ENCODE data around the gene COX7A1. TPM values are rescaled to one million over a fixed set of nuclear protein-coding genes. Genes with fewer than 3 reads are reported as not detected.
"Not testable (repeated sequence)": the region's sequence is repeated elsewhere in the genome, so short reads cannot be mapped to it uniquely, and the experiment has no call there.

Gene COX7A1
- total RNA-seq, 1 experiment from 2014 or later, result not detected

GRCh38 chr19:36139120-36139472 is 13.2 kb downstream of the COX7A1 start:
- peak overlapping the region; percentile 77 for H3K4me3 ChIP-seq (ENCODE audit: low read depth, low read length, poor library complexity, severe bottlenecking)
- POLR2A ChIA-PET (ENCODE audit: low non-redundant PET), result no interaction called here
- TF ChIP-seq EZH2 (IDR thresholded peaks at IDR 0.05; ENCODE audit: borderline replicate concordance, low read depth, low read length, poor library complexity, severe bottlenecking) (no peak), CTCF (conservative IDR thresholded peaks at IDR 0.05; ENCODE audit: low read depth, low read length) (no peak)
- H3K4me1 ChIP-seq (ENCODE audit: insufficient read depth, low read length, poor library complexity, severe bottlenecking), result peaks cover 10% of the 10 kb centered on the region
- H3K27me3 ChIP-seq (replicated peaks; ENCODE audit: insufficient read depth, low read depth, low read length, poor library complexity), result no peaks in the 10 kb centered on the region
- CTCF ChIA-PET, result no interaction called here
- intact Hi-C loops (cut with micrococcal nuclease; ENCODE audit: unreplicated experiment), result no loop called here
- DNase-seq (ENCODE audit: low spot score), result no peak
- BruUV-seq (replicated peaks), result no TSS peak
- no peaks in the 10 kb centered on the region for H3K9me3 ChIP-seq (ENCODE audit: low read depth, low read length, poor library complexity, severe bottlenecking)
- peaks cover 12% of the 10 kb centered on the region for H3K36me3 ChIP-seq (ENCODE audit: insufficient read depth, low read length, poor library complexity, severe bottlenecking)
- H3K27ac ChIP-seq (ENCODE audit: low read depth, low read length, poor library complexity, severe bottlenecking), result peak overlapping the region; percentile 90

GRCh38 chr19:36136964-36137686 is 15.1 kb downstream of the COX7A1 start:
- no peaks in the 10 kb centered on the region for H3K27me3 ChIP-seq (replicated peaks; ENCODE audit: insufficient read depth, low read depth, low read length, poor library complexity)
- H3K4me1 ChIP-seq (ENCODE audit: insufficient read depth, low read length, poor library complexity, severe bottlenecking), result peaks cover 10% of the 10 kb centered on the region
- CTCF ChIA-PET, result no interaction called here
- no peak overlapping the region for H3K4me3 ChIP-seq (ENCODE audit: low read depth, low read length, poor library complexity, severe bottlenecking)
- BruUV-seq (replicated peaks), result no TSS peak
- H3K9me3 ChIP-seq (ENCODE audit: low read depth, low read length, poor library complexity, severe bottlenecking), result no peaks in the 10 kb centered on the region
- H3K27ac ChIP-seq (ENCODE audit: low read depth, low read length, poor library complexity, severe bottlenecking), result no peak overlapping the region
- peak; percentile 46 for DNase-seq (ENCODE audit: low spot score)
- POLR2A ChIA-PET (ENCODE audit: low non-redundant PET), result interaction anchor here (0.6 kb wide), 1 partner anchor 22 kb away, joined by 4 read pairs; the partner anchor contains the start of gene POLR2I
- TF ChIP-seq EZH2 (IDR thresholded peaks at IDR 0.05; ENCODE audit: borderline replicate concordance, low read depth, low read length, poor library complexity, severe bottlenecking) (no peak), CTCF (conservative IDR thresholded peaks at IDR 0.05; ENCODE audit: low read depth, low read length) (no peak)
- H3K36me3 ChIP-seq (ENCODE audit: insufficient read depth, low read length, poor library complexity, severe bottlenecking), result peaks cover under 1% of the 10 kb centered on the region
- intact Hi-C loops (cut with micrococcal nuclease; ENCODE audit: unreplicated experiment), result no loop called here

GRCh38 chr19:36134867-36135266 is 17.4 kb downstream of the COX7A1 start:
- intact Hi-C loops (cut with micrococcal nuclease; ENCODE audit: unreplicated experiment); H3K4me1 ChIP-seq (ENCODE audit: insufficient read depth, low read length, poor library complexity, severe bottlenecking); CTCF ChIA-PET; H3K36me3 ChIP-seq (ENCODE audit: insufficient read depth, low read length, poor library complexity, severe bottlenecking); H3K27ac ChIP-seq (ENCODE audit: low read depth, low read length, poor library complexity, severe bottlenecking); H3K4me3 ChIP-seq (ENCODE audit: low read depth, low read length, poor library complexity, severe bottlenecking); BruUV-seq (replicated peaks); H3K9me3 ChIP-seq (ENCODE audit: low read depth, low read length, poor library complexity, severe bottlenecking); POLR2A ChIA-PET (ENCODE audit: low non-redundant PET); DNase-seq (ENCODE audit: low spot score); H3K27me3 ChIP-seq (replicated peaks; ENCODE audit: insufficient read depth, low read depth, low read length, poor library complexity): not testable (repeated sequence)

- CTCF ChIA-PET; H3K9me3 ChIP-seq (ENCODE audit: low read depth, low read length, poor library complexity, severe bottlenecking); H3K4me3 ChIP-seq (ENCODE audit: low read depth, low read length, poor library complexity, severe bottlenecking); H3K27ac ChIP-seq (ENCODE audit: low read depth, low read length, poor library complexity, severe bottlenecking); intact Hi-C loops (cut with micrococcal nuclease; ENCODE audit: unreplicated experiment); POLR2A ChIA-PET (ENCODE audit: low non-redundant PET); H3K27me3 ChIP-seq (replicated peaks; ENCODE audit: insufficient read depth, low read depth, low read length, poor library complexity); DNase-seq (ENCODE audit: low spot score); BruUV-seq (replicated peaks); H3K36me3 ChIP-seq (ENCODE audit: insufficient read depth, low read length, poor library complexity, severe bottlenecking); H3K4me1 ChIP-seq (ENCODE audit: insufficient read depth, low read length, poor library complexity, severe bottlenecking): not testable (repeated sequence)
Observed at GRCh38 chr19:36131221-36131620, 21.0 kb downstream of the COX7A1 start.
